OCI-LY3 (cell line): ENCODE results near the gene STK33.

Source experiments
- H2AFZ ChIP-seq: fragments of 200-600, 300-600 bp; shearing (Covaris generic); 2 replicates; pipeline ENCODE4 v1.6.0; 2014; ENCODE audit warnings: antibody characterized with exemption, low read depth, low read length
- H3K27ac ChIP-seq: fragments of 200-600, 300-600 bp; sonication (generic); 2 replicates; pipeline ENCODE4 v1.5.1; 2014; ENCODE audit warnings: mild to moderate bottlenecking, low read length, moderate library complexity, mixed read lengths
- H3K27me3 ChIP-seq: fragments of 200-600, 300-600 bp; sonication (generic); 2 replicates; pipeline ENCODE4 v1.6.1; 2014; ENCODE audit warnings: low read depth, low read length, mixed read lengths
- H3K36me3 ChIP-seq: fragments of 200-600, 300-600 bp; sonication (generic); replicated peaks from 2 replicates; pipeline ENCODE3; 2014; ENCODE audit warnings: low read depth, low read length, mixed read lengths
- H3K4me1 ChIP-seq: fragments of 300-600, 200-600 bp; sonication (generic); 2 replicates; pipeline ENCODE4 v1.6.1; 2014; ENCODE audit warnings: low read length, mixed read lengths
- H3K4me2 ChIP-seq: fragments of 200-600, 300-600 bp; sonication (generic); 2 replicates; pipeline ENCODE4 v1.6.1; 2014; ENCODE audit warnings: low read length, mixed read lengths
- H3K4me3 ChIP-seq: fragments of 300-600, 200-600 bp; sonication (generic); 2 replicates; pipeline ENCODE4 v1.5.1; 2014; ENCODE audit warnings: antibody characterized with exemption, mild to moderate bottlenecking, low read length, moderate library complexity
- H3K79me2 ChIP-seq: fragments of 300-600, 200-600 bp; shearing (Covaris generic); 2 replicates; pipeline ENCODE4 v1.6.1; 2014; ENCODE audit warnings: mild to moderate bottlenecking, low read length, mixed read lengths
- H3K9ac ChIP-seq: fragments of 300-600, 200-600 bp; shearing (Covaris generic); 2 replicates; pipeline ENCODE4 v1.6.0; 2014; ENCODE audit warnings: mild to moderate bottlenecking, low read length, moderate library complexity
- H3K9me3 ChIP-seq: fragments of 200-600, 300-600 bp; shearing (Covaris generic); 2 replicates; pipeline ENCODE4 v1.6.1; 2014; ENCODE audit warnings: low read length, mixed read lengths; ENCODE audit not compliant: insufficient read depth
- H4K20me1 ChIP-seq: fragments of 200-600, 300-600 bp; sonication (generic); 2 replicates; pipeline ENCODE4 v1.6.1; 2016; ENCODE audit warnings: low read length, mixed read lengths; ENCODE audit not compliant: insufficient read depth
- CTCF ChIP-seq: fragments of 200-600, 300-600 bp; sonication (generic); IDR thresholded peaks from 2 replicates; pipeline ENCODE4 v1.5.1; 2014; ENCODE audit warnings: antibody characterized with exemption, low read length, low read depth
- EZH2phosphoT487 ChIP-seq: fragments of 200-600 bp; shearing (Covaris generic); IDR thresholded peaks from 2 replicates; pipeline ENCODE4 v1.6.1; 2018; ENCODE audit warnings: antibody characterized with exemption, mixed run types, low read depth

Gene STK33

GRCh38 chr11:8369592-8370205, 224.3 kb downstream of the STK33 start:
- Histone ChIP-seq H3K79me2 (no peaks in the 10 kb centered on the region), H3K4me1 (no peaks in the 10 kb centered on the region), H3K4me2 (no peak overlapping the region), H2AFZ (no peak overlapping the region), H3K27ac (no peak overlapping the region), H3K4me3 (no peak overlapping the region), H4K20me1 (no peaks in the 10 kb centered on the region), H3K9ac (no peak overlapping the region), H3K9me3 (no peaks in the 10 kb centered on the region), H3K36me3 (no peaks in the 10 kb centered on the region), H3K27me3 (no peaks in the 10 kb centered on the region)
- TF ChIP-seq EZH2phosphoT487 (no peak), CTCF (no peak)

- Histone ChIP-seq H3K27ac (no peak overlapping the region), H3K36me3 (no peaks in the 10 kb centered on the region), H3K9ac (no peak overlapping the region), H3K27me3 (no peaks in the 10 kb centered on the region), H3K79me2 (no peaks in the 10 kb centered on the region), H2AFZ (no peak overlapping the region), H3K9me3 (no peaks in the 10 kb centered on the region), H3K4me3 (no peak overlapping the region), H3K4me1 (no peaks in the 10 kb centered on the region), H3K4me2 (no peak overlapping the region), H4K20me1 (no peaks in the 10 kb centered on the region)
- no peak for TF ChIP-seq CTCF
Measured at GRCh38 chr11:8368772-8369171, 225.3 kb downstream of the STK33 start.

GRCh38 chr11:8368194-8368593, 225.8 kb downstream of the STK33 start:
- no peak overlapping the region for H3K27ac ChIP-seq
- H3K4me1 ChIP-seq, result peaks cover 4% of the 10 kb centered on the region; the same call in 1 of the 2 replicates

GRCh38 chr11:8366316-8366715, 227.7 kb downstream of the STK33 start:
- no peak overlapping the region for H3K4me2 ChIP-seq
- H4K20me1 ChIP-seq, result no peaks in the 10 kb centered on the region
- no peak overlapping the region for H2AFZ ChIP-seq
- H3K9me3 ChIP-seq, result no peaks in the 10 kb centered on the region
- H3K4me1 ChIP-seq, result peaks cover 4% of the 10 kb centered on the region; the same call in 1 of the 2 replicates
- no peaks in the 10 kb centered on the region for H3K36me3 ChIP-seq
- no peak overlapping the region for H3K9ac ChIP-seq
- TF ChIP-seq EZH2phosphoT487 (no peak), CTCF (no peak)
- no peaks in the 10 kb centered on the region for H3K27me3 ChIP-seq
- no peak overlapping the region for H3K4me3 ChIP-seq
- H3K27ac ChIP-seq, result no peak overlapping the region
- H3K79me2 ChIP-seq, result no peaks in the 10 kb centered on the region

More at GRCh38 chr11:8368194-8368593, 225.8 kb downstream of the STK33 start:
- no peak for TF ChIP-seq CTCF
- TF ChIP-seq EZH2phosphoT487, result no peak
- Histone ChIP-seq H3K27me3 (no peaks in the 10 kb centered on the region), H3K4me2 (no peak overlapping the region), H3K79me2 (no peaks in the 10 kb centered on the region), H3K4me3 (no peak overlapping the region), H3K9ac (no peak overlapping the region), H3K9me3 (no peaks in the 10 kb centered on the region), H3K36me3 (no peaks in the 10 kb centered on the region), H4K20me1 (no peaks in the 10 kb centered on the region), H2AFZ (no peak overlapping the region)
